H1 (cell line): ENCODE data around the gene SLC6A19. TPM values are rescaled to one million over a fixed set of nuclear protein-coding genes. Genes with fewer than 3 reads are reported as not detected.

ENCODE experiments used
- BRCA1 ChIP-seq: IDR thresholded peaks from 2 replicates; pipeline ENCODE4 v1.6.1; 2012; ENCODE audit warnings: low read depth, low read length, improper control_type of control experiment
- CHD2 ChIP-seq: IDR thresholded peaks from 2 replicates; pipeline ENCODE4 v1.6.1; 2012; ENCODE audit warnings: low read length, improper control_type of control experiment
- FOSL1 ChIP-seq: IDR thresholded peaks from 2 replicates; pipeline ENCODE4 v1.6.1; 2011; ENCODE audit warnings: mild to moderate bottlenecking, low read depth, low read length, moderate library complexity; ENCODE audit not compliant: insufficient read depth
- KDM1A ChIP-seq: fragments of 200-600, 300-600 bp; sonication (generic); IDR thresholded peaks from 2 replicates; pipeline ENCODE4 v1.7.1; 2016; ENCODE audit warnings: mild to moderate bottlenecking, low read length, borderline replicate concordance
- polyA plus RNA-seq, 7 experiments: library from polyadenylated mRNA; depleted of rRNA in 3 of 7; stranded (reverse) in 5 of 7; unstranded in 2 of 7; fragments of >200 nt in 5 of 7; fragments of 200-250 nt in 2 of 7; gene quantifications; 1 replicate in 5 of 7; 2 replicates in 1 of 7; 4 replicates in 1 of 7; pipeline versions ENCODE4 v1.2.1 to v1.2.3, GENCODE V29; 2011 to 2013; ENCODE audit warnings: missing spikeins in 2 of 7, mixed read lengths in 2 of 7
- total RNA-seq: library from RNA; stranded (reverse); fragmentation: NEBNext Ultra II Directional; extraction: Animal tissue kit (Norgen Biotek cat#: 25700); gene quantifications from 2 replicates; pipeline ENCODE4 v1.2.1, GENCODE V29; 2021
- TF ChIP-seq, protein P1 (sequence below): fragments of 300-600 bp; sonication (generic); IDR thresholded peaks from 2 replicates; pipeline ENCODE4 v1.7.1; 2012; ENCODE audit warnings: low read length, moderate library complexity, mild to moderate bottlenecking, inconsistent platforms; ENCODE audit not compliant: insufficient replicate concordance
- TF ChIP-seq, protein P2 (sequence below): IDR thresholded peaks from 2 replicates; pipeline ENCODE4 v1.6.1; 2012; ENCODE audit warnings: low read length, inconsistent platforms

The SLC6A19 gene
- total and polyA plus RNA-seq, 2 of the 8 experiments (the other 6 are each of a cell fraction or from before 2014, with no cell fraction given): 0.02 TPM; not detected in 1

DNA sequence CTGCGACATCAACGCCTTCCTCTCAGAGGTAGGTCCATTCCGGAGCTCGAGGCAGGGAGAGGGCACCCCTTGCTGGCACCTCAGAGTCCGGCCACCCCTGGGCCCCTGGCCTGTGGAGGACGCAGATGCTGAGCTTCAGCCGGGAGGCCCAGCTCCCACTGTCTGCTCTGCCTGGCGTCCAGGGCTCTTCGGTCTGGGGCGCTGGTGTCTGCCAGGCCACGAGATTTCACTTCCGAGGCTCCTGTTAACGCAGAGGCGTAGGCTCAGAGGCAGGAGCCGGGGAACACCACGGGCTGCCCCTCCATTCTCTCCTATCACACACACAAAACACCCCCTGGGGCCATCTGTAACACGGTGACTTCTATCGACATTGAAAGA lies 15.5 kb downstream of the SLC6A19 start (continued):
- TF ChIP-seq, protein P1, sequence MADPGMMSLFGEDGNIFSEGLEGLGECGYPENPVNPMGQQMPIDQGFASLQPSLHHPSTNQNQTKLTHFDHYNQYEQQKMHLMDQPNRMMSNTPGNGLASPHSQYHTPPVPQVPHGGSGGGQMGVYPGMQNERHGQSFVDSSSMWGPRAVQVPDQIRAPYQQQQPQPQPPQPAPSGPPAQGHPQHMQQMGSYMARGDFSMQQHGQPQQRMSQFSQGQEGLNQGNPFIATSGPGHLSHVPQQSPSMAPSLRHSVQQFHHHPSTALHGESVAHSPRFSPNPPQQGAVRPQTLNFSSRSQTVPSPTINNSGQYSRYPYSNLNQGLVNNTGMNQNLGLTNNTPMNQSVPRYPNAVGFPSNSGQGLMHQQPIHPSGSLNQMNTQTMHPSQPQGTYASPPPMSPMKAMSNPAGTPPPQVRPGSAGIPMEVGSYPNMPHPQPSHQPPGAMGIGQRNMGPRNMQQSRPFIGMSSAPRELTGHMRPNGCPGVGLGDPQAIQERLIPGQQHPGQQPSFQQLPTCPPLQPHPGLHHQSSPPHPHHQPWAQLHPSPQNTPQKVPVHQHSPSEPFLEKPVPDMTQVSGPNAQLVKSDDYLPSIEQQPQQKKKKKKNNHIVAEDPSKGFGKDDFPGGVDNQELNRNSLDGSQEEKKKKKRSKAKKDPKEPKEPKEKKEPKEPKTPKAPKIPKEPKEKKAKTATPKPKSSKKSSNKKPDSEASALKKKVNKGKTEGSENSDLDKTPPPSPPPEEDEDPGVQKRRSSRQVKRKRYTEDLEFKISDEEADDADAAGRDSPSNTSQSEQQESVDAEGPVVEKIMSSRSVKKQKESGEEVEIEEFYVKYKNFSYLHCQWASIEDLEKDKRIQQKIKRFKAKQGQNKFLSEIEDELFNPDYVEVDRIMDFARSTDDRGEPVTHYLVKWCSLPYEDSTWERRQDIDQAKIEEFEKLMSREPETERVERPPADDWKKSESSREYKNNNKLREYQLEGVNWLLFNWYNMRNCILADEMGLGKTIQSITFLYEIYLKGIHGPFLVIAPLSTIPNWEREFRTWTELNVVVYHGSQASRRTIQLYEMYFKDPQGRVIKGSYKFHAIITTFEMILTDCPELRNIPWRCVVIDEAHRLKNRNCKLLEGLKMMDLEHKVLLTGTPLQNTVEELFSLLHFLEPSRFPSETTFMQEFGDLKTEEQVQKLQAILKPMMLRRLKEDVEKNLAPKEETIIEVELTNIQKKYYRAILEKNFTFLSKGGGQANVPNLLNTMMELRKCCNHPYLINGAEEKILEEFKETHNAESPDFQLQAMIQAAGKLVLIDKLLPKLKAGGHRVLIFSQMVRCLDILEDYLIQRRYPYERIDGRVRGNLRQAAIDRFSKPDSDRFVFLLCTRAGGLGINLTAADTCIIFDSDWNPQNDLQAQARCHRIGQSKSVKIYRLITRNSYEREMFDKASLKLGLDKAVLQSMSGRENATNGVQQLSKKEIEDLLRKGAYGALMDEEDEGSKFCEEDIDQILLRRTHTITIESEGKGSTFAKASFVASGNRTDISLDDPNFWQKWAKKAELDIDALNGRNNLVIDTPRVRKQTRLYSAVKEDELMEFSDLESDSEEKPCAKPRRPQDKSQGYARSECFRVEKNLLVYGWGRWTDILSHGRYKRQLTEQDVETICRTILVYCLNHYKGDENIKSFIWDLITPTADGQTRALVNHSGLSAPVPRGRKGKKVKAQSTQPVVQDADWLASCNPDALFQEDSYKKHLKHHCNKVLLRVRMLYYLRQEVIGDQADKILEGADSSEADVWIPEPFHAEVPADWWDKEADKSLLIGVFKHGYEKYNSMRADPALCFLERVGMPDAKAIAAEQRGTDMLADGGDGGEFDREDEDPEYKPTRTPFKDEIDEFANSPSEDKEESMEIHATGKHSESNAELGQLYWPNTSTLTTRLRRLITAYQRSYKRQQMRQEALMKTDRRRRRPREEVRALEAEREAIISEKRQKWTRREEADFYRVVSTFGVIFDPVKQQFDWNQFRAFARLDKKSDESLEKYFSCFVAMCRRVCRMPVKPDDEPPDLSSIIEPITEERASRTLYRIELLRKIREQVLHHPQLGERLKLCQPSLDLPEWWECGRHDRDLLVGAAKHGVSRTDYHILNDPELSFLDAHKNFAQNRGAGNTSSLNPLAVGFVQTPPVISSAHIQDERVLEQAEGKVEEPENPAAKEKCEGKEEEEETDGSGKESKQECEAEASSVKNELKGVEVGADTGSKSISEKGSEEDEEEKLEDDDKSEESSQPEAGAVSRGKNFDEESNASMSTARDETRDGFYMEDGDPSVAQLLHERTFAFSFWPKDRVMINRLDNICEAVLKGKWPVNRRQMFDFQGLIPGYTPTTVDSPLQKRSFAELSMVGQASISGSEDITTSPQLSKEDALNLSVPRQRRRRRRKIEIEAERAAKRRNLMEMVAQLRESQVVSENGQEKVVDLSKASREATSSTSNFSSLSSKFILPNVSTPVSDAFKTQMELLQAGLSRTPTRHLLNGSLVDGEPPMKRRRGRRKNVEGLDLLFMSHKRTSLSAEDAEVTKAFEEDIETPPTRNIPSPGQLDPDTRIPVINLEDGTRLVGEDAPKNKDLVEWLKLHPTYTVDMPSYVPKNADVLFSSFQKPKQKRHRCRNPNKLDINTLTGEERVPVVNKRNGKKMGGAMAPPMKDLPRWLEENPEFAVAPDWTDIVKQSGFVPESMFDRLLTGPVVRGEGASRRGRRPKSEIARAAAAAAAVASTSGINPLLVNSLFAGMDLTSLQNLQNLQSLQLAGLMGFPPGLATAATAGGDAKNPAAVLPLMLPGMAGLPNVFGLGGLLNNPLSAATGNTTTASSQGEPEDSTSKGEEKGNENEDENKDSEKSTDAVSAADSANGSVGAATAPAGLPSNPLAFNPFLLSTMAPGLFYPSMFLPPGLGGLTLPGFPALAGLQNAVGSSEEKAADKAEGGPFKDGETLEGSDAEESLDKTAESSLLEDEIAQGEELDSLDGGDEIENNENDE: no peak
- TF ChIP-seq KDM1A (no peak), BRCA1 (no peak), FOSL1 (no peak), CHD2 (no peak)
- TF ChIP-seq, protein P2, sequence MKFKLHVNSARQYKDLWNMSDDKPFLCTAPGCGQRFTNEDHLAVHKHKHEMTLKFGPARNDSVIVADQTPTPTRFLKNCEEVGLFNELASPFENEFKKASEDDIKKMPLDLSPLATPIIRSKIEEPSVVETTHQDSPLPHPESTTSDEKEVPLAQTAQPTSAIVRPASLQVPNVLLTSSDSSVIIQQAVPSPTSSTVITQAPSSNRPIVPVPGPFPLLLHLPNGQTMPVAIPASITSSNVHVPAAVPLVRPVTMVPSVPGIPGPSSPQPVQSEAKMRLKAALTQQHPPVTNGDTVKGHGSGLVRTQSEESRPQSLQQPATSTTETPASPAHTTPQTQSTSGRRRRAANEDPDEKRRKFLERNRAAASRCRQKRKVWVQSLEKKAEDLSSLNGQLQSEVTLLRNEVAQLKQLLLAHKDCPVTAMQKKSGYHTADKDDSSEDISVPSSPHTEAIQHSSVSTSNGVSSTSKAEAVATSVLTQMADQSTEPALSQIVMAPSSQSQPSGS: no peak
